Measurements from ENCODE around the gene SDK2. TPM values are rescaled to one million over a fixed set of nuclear protein-coding genes. Genes with fewer than 3 reads are reported as not detected.

SDK2 gene
- polyA plus RNA-seq, 3 donors from 2014 or later: not detected

- Mint-ChIP-seq H3K4me3 (no peak overlapping the region), H3K27ac (no peak overlapping the region), H3K4me1 (no peaks in the 10 kb centered on the region), H3K36me3 (no peaks in the 10 kb centered on the region), H3K9me3 (no peaks in the 10 kb centered on the region), H3K27me3 (ENCODE audit: low read depth in 3 of 3) (peaks cover 2% of the 10 kb centered on the region in 3 donors)
- no peak for DNase-seq
Observed at GRCh38 chr17:73522696-73523095, 121.5 kb downstream of the SDK2 start.

- Mint-ChIP-seq H3K27ac (no peak overlapping the region), H3K36me3 (no peaks in the 10 kb centered on the region), H3K4me3 (no peak overlapping the region), H3K4me1 (no peaks in the 10 kb centered on the region), H3K27me3 (ENCODE audit: low read depth in 3 of 3) (peaks cover 0 to 2% (median 2%) of the 10 kb centered on the region in 3 donors), H3K9me3 (no peaks in the 10 kb centered on the region)
- DNase-seq: no peak
Observed at GRCh38 chr17:73522107-73522506, 122.1 kb downstream of the SDK2 start.

GRCh38 chr17:73521376-73521775, 122.9 kb downstream of the SDK2 start:
- peaks cover 2 to 4% (median 2%) of the 10 kb centered on the region in 3 donors for H3K27me3 Mint-ChIP-seq (ENCODE audit: low read depth in 3 of 3)
- H3K27ac Mint-ChIP-seq: no peak overlapping the region
- no peaks in the 10 kb centered on the region for H3K9me3 Mint-ChIP-seq
- H3K4me3 Mint-ChIP-seq: no peak overlapping the region
- no peaks in the 10 kb centered on the region for H3K4me1 Mint-ChIP-seq
- DNase-seq: no peak
- no peaks in the 10 kb centered on the region for H3K36me3 Mint-ChIP-seq

GRCh38 chr17:73520369-73520761, 123.9 kb downstream of the SDK2 start:
- H3K4me3 Mint-ChIP-seq: no peak overlapping the region
- no peak overlapping the region for H3K27ac Mint-ChIP-seq
- no peaks in the 10 kb centered on the region for H3K36me3 Mint-ChIP-seq
- no peak for DNase-seq
- no peaks in the 10 kb centered on the region for H3K4me1 Mint-ChIP-seq
- no peaks in the 10 kb centered on the region for H3K9me3 Mint-ChIP-seq
- H3K27me3 Mint-ChIP-seq (ENCODE audit: low read depth in 3 of 3): peaks cover 2 to 5% (median 3%) of the 10 kb centered on the region in 3 donors

GRCh38 chr17:73519714-73520368, 124.4 kb downstream of the SDK2 start:
- Mint-ChIP-seq H3K27me3 (ENCODE audit: low read depth in 3 of 3) (peaks cover 2 to 6% (median 4%) of the 10 kb centered on the region in 3 donors), H3K27ac (no peak overlapping the region), H3K4me3 (no peak overlapping the region), H3K36me3 (no peaks in the 10 kb centered on the region), H3K9me3 (no peaks in the 10 kb centered on the region), H3K4me1 (no peaks in the 10 kb centered on the region)
- DNase-seq: no peak

DNA sequence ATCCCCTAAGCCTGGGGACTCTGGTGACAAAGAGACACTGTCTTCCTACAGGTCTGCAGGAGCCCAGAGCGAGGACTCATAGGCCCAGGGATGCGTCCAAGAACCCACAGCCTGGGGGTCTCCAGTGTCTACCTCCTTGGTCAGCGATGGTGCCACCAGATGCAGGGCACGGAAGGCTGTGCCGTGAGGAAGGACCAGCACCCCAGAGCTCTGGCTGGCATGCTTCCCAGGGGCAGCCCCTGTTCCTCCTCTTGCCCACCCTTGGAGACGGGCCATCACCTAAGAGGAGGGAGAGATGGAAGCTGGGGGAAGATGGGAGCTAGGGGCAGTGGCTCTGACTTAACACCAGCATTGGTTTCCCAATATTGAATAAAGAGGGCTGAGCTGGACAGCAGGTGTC, 125.2 kb downstream of the SDK2 start:
- Mint-ChIP-seq H3K27me3 (ENCODE audit: low read depth in 3 of 3) (peaks cover 2 to 6% (median 4%) of the 10 kb centered on the region in 3 donors), H3K36me3 (no peaks in the 10 kb centered on the region), H3K4me1 (no peaks in the 10 kb centered on the region), H3K4me3 (no peak overlapping the region), H3K27ac (no peak overlapping the region), H3K9me3 (no peaks in the 10 kb centered on the region)
- DNase-seq: no peak

DNA sequence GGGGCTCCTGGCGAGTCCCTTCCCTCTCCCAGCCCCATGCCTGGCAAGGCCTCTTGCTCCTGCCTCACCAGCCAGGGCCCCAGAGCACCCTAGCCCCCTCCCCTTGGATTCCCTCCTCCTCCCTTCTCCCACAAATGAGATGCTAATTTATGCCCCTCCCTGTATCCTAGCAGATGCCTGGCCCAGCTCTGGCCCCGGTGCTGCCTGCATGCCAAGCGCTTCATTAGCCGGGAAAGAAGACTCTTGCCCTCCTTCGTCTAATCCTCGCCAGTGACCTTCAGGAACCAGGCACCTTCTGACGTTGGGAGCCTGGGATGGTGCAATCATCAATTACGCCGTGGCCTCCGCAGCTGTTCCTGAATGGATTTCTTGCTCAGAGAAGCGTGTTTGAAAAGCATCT, 127.8 kb downstream of the SDK2 start:
- no peaks in the 10 kb centered on the region for H3K4me1 Mint-ChIP-seq
- no peak for DNase-seq
- H3K9me3 Mint-ChIP-seq: no peaks in the 10 kb centered on the region
- H3K36me3 Mint-ChIP-seq: no peaks in the 10 kb centered on the region
- H3K27me3 Mint-ChIP-seq (ENCODE audit: low read depth in 3 of 3): peaks cover 3 to 6% (median 4%) of the 10 kb centered on the region in 3 donors
- no peak overlapping the region for H3K4me3 Mint-ChIP-seq
- no peak overlapping the region for H3K27ac Mint-ChIP-seq

DNA sequence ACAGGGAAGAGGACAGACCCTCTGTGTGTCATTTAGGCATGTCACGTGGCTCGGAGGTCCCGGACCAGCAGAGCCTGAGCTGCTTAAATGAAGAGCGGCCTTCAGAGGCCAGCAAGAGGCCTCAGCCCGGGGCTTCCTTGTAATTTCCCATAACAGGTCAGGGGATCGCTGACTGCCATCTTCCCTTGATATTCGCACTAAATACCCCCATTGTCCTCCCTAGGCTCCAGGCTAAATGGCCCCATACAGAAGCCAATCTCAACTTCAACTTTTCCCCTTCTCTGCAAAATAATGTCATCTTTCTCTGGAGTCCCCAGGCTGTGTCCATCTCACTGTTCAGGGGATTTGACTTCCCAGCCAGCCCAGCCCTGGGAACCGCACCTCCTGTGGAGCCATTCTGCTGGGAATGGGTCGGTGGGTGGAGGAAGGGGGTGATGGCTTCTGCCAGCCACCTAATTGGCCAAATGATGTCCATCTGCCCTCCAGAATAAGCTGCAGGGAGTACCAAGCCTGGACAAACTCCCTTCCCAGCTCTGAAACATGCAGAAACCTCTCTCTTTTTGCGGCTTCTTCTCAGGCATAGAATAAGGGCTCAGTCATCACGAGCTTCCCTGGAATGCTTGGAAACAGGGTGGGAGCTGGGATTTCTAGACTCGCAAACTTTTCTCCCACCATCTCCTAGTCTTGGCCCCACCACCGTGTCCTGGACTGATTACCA, 129.9 kb downstream of the SDK2 start:
- Mint-ChIP-seq H3K36me3 (no peaks in the 10 kb centered on the region), H3K27ac (no peak overlapping the region), H3K4me3 (no peak overlapping the region), H3K27me3 (ENCODE audit: low read depth in 3 of 3) (peaks cover 3 to 5% (median 4%) of the 10 kb centered on the region in 3 donors), H3K4me1 (no peaks in the 10 kb centered on the region), H3K9me3 (no peaks in the 10 kb centered on the region)
- DNase-seq: no peak

DNA sequence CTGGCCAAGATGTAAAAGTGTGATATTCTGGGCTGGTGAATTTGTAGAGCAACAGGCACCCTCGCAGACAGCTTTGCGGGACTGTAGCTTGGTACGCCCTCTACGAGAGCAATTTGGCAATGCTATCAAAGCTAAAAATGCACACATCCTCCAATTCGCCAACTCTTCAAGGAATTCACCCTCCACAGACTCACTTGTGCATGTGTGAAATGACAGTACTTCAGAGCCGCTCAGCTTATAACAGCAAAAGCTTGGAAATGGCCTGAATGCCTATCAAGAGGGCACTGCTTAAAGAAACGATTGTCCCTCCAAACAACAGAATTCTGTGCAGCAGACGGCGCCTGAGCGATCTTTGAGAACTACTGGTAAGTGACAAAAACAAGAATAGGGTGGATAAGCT, 130.8 kb downstream of the SDK2 start:
- H3K36me3 Mint-ChIP-seq: no peaks in the 10 kb centered on the region
- no peak for DNase-seq
- no peak overlapping the region for H3K4me3 Mint-ChIP-seq
- peaks cover 3 to 5% (median 4%) of the 10 kb centered on the region in 3 donors for H3K27me3 Mint-ChIP-seq (ENCODE audit: low read depth in 3 of 3)
- no peaks in the 10 kb centered on the region for H3K9me3 Mint-ChIP-seq
- H3K27ac Mint-ChIP-seq: no peak overlapping the region
- H3K4me1 Mint-ChIP-seq: no peaks in the 10 kb centered on the region

- no peaks in the 10 kb centered on the region for H3K9me3 Mint-ChIP-seq
- H3K4me1 Mint-ChIP-seq: no peaks in the 10 kb centered on the region
- H3K4me3 Mint-ChIP-seq: no peak overlapping the region
- no peaks in the 10 kb centered on the region for H3K36me3 Mint-ChIP-seq
- peaks cover 3 to 6% (median 4%) of the 10 kb centered on the region in 3 donors for H3K27me3 Mint-ChIP-seq (ENCODE audit: low read depth in 3 of 3)
- H3K27ac Mint-ChIP-seq: no peak overlapping the region
- DNase-seq: no peak
Observed at GRCh38 chr17:73511719-73512115, 132.5 kb downstream of the SDK2 start.

- H3K27ac Mint-ChIP-seq: no peak overlapping the region
- no peaks in the 10 kb centered on the region for H3K36me3 Mint-ChIP-seq
- no peaks in the 10 kb centered on the region for H3K4me1 Mint-ChIP-seq
- no peaks in the 10 kb centered on the region for H3K9me3 Mint-ChIP-seq
- no peak overlapping the region for H3K4me3 Mint-ChIP-seq
- H3K27me3 Mint-ChIP-seq (ENCODE audit: low read depth in 3 of 3): peaks cover 1 to 6% (median 4%) of the 10 kb centered on the region in 3 donors
- no peak for DNase-seq
Observed at GRCh38 chr17:73510981-73511718, 133.1 kb downstream of the SDK2 start.

DNA sequence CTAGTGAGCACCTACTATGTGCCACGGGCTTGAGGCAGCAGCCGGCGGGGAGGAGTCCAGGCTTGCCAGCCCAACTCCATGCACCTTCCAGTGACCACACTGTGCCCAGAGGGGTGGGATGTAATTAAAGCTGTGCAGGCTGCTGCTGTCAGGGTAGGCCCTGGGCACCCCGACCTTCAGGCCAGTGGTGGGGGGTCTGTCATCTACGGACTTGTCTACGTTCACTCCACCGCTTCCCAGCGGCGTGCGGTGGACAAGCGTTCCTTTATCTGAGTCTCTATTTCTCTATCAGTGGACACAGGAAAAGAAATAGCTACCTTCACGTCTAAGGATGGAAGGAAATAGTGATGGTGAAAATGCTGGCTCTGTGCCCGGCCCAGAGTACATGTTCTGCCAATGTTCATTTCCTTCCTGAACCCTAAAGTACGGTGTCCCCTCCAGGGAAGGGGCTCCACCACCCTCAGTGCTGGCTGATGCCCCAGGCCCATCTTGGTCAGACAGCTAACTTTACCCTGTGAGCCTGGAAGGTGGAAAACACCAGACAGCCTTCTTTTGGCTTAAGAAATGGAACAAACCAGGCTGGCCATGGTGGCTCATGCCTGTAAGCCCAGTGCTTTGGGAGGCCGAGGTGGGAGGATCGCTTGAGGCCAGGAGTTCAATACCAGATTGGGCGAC, 135.2 kb downstream of the SDK2 start:
- no peaks in the 10 kb centered on the region for H3K4me1 Mint-ChIP-seq
- H3K27me3 Mint-ChIP-seq (ENCODE audit: low read depth in 3 of 3): peaks cover 0 to 6% (median 1%) of the 10 kb centered on the region in 3 donors
- no peak overlapping the region for H3K4me3 Mint-ChIP-seq
- H3K9me3 Mint-ChIP-seq: no peaks in the 10 kb centered on the region
- H3K36me3 Mint-ChIP-seq: no peaks in the 10 kb centered on the region
- no peak overlapping the region for H3K27ac Mint-ChIP-seq
- DNase-seq: no peak

- DNase-seq: no peak
- Mint-ChIP-seq H3K9me3 (no peaks in the 10 kb centered on the region), H3K27ac (no peak overlapping the region), H3K4me3 (no peak overlapping the region), H3K36me3 (no peaks in the 10 kb centered on the region), H3K27me3 (ENCODE audit: low read depth in 3 of 3) (peaks cover 1 to 8% (median 2%) of the 10 kb centered on the region in 3 donors), H3K4me1 (no peaks in the 10 kb centered on the region)
Observed at GRCh38 chr17:73508057-73508930, 136.0 kb downstream of the SDK2 start.

Data from immature natural killer cell (primary cell).